Suppressor macrophage treated with lipopolysaccharide for 1 hour (primary cell): ENCODE measurements around the gene NENF.
A peak's percentile ranks its signal among the peaks of the same experiment; 100 is the strongest.
"Not testable (repeated sequence)": the region's sequence is repeated elsewhere in the genome, so short reads cannot be mapped to it uniquely, and the experiment has no call there.

Experiments
- DNase-seq, 3 donors: peaks; one replicate each; pipeline ENCODE4 v3.0.0-alpha.2; 2020 to 2022

The NENF gene

GRCh38 chr1:212432661-212433576 lies at the start of gene NENF:
NENF (plus strand) TSS chr1:212432920; CDS start chr1:212432944, 24 bp downstream.
- DNase-seq, result peak; percentile 89 to 97 (median 95)

GRCh38 chr1:212386029-212386428 lies 46.7 kb upstream of the NENF start:
- no peak for DNase-seq

- DNase-seq, result no peak
Observed at GRCh38 chr1:212388985-212389716, 43.6 kb upstream of the NENF start.

GRCh38 chr1:212395678-212396437 lies 36.9 kb upstream of the NENF start:
- not testable (repeated sequence) for DNase-seq

- DNase-seq, result no peak
Observed at GRCh38 chr1:212396638-212397037, 36.1 kb upstream of the NENF start.

GRCh38 chr1:212397171-212397570 lies 35.5 kb upstream of the NENF start:
- DNase-seq, result no peak

- peak in 1 of 3 donors; percentile 14 for DNase-seq
Observed at GRCh38 chr1:212401042-212401441, 31.7 kb upstream of the NENF start.

GRCh38 chr1:212401838-212402582 lies 30.7 kb upstream of the NENF start:
- peak; percentile 44 to 85 (median 75) for DNase-seq

- DNase-seq, result peak in 2 of 3 donors; percentile 58 to 62
Observed at GRCh38 chr1:212402666-212403321, 29.9 kb upstream of the NENF start.

- DNase-seq, result peak; percentile 33 to 64 (median 60)
Observed at GRCh38 chr1:212410231-212410820, 22.4 kb upstream of the NENF start.

GRCh38 chr1:212412374-212412773 lies 20.3 kb upstream of the NENF start:
- peak in 2 of 3 donors; percentile 32 to 45 for DNase-seq

- DNase-seq, result peak; percentile 27 to 50 (median 29)
Observed at GRCh38 chr1:212413902-212414327, 18.8 kb upstream of the NENF start.

GRCh38 chr1:212414328-212415106 lies 18.2 kb upstream of the NENF start, which contains the start of gene PACC1:
PACC1 (minus strand) TSS chr1:212414886; CDS start chr1:212414757, 129 bp downstream.
- peak; percentile 97 to 98 (median 97) for DNase-seq

- no peak for DNase-seq
Observed at GRCh38 chr1:212415107-212415841, 17.4 kb upstream of the NENF start.

- no peak for DNase-seq
Observed at GRCh38 chr1:212421165-212421564, 11.6 kb upstream of the NENF start.

GRCh38 chr1:212423879-212424278 lies 8.8 kb upstream of the NENF start:
- no peak for DNase-seq

- peak in 1 of 3 donors; percentile 25 for DNase-seq
Observed at GRCh38 chr1:212428496-212428895, 4.2 kb upstream of the NENF start.

GRCh38 chr1:212430416-212430815 lies 2.3 kb upstream of the NENF start:
- DNase-seq, result no peak

GRCh38 chr1:212430955-212431394 lies 1.7 kb upstream of the NENF start:
- DNase-seq, result no peak
